Ovary (tissue), 3 donors: ENCODE data around the gene RERE.

Experiments used
- POLR2A ChIP-seq: fragments of 450-650 bp; IDR thresholded peaks from one replicate; pipeline ENCODE4 v1.6.1; 2017; ENCODE audit warnings: antibody characterized with exemption, mild to moderate bottlenecking, moderate library complexity
- TF ChIP-seq, protein P1 (sequence below), 3 donors: fragments of 450-650 bp in 2 of 3; fragments of 200-600 bp in 1 of 3; IDR thresholded peaks; one replicate each; pipeline versions ENCODE4 v1.5.1 to v1.8.0; 2016 to 2022; ENCODE audit warnings: antibody characterized with exemption in 3 of 3, mild to moderate bottlenecking in 1 of 3
- donor health status: DM: no; HTN: no; CAD: no.

DNA sequence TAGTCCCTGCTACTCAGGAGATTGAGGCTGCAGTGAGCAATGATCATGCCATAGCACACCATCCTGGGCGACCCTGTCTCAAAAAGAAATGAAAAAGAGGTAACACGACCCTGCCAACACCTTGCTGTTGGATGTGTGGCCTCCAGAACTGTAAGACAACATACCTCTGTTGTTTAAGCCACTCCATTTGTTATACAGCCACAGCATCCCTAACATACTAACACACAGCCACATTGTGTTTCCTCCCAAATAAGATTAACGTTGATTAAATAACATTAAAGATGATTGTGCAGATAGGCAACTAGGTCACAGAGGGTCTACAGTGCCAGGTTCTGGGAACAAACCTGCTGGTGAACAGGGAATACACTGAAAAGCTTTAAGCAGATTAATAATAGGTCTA is 170.4 kb downstream of the RERE start:
- TF ChIP-seq, protein P1, sequence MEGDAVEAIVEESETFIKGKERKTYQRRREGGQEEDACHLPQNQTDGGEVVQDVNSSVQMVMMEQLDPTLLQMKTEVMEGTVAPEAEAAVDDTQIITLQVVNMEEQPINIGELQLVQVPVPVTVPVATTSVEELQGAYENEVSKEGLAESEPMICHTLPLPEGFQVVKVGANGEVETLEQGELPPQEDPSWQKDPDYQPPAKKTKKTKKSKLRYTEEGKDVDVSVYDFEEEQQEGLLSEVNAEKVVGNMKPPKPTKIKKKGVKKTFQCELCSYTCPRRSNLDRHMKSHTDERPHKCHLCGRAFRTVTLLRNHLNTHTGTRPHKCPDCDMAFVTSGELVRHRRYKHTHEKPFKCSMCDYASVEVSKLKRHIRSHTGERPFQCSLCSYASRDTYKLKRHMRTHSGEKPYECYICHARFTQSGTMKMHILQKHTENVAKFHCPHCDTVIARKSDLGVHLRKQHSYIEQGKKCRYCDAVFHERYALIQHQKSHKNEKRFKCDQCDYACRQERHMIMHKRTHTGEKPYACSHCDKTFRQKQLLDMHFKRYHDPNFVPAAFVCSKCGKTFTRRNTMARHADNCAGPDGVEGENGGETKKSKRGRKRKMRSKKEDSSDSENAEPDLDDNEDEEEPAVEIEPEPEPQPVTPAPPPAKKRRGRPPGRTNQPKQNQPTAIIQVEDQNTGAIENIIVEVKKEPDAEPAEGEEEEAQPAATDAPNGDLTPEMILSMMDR (IDR thresholded peaks at IDR 0.05), result no peak
- TF ChIP-seq POLR2A, result no peak
